Nephron (organoid): ENCODE measurements around the gene FBXL14.

Experiments
- H3K27ac Mint-ChIP-seq, 3 experiments: 2 replicates each; pipeline ENCODE4 v1.8.0; 2020; ENCODE audit warnings: mixed read lengths in 3 of 3, mild to moderate bottlenecking in 2 of 3, moderate library complexity in 1 of 3
- H3K27me3 Mint-ChIP-seq: 2 replicates; pipeline ENCODE4 v1.8.0; 2021; ENCODE audit warnings: low read depth, mild to moderate bottlenecking, moderate library complexity, mixed read lengths
- H3K36me3 Mint-ChIP-seq: 2 replicates; pipeline ENCODE4 v1.8.0; 2020; ENCODE audit warnings: low read depth, mixed read lengths
- H3K4me1 Mint-ChIP-seq: 2 replicates; pipeline ENCODE4 v1.8.0; 2020; ENCODE audit warnings: mixed read lengths
- H3K4me3 Mint-ChIP-seq, 3 experiments: 2 replicates each; pipeline ENCODE4 v1.8.0; 2020; ENCODE audit warnings: mild to moderate bottlenecking in 3 of 3, mixed read lengths in 3 of 3, moderate library complexity in 2 of 3
- H3K9me3 Mint-ChIP-seq: 2 replicates; pipeline ENCODE4 v1.8.0; 2020; ENCODE audit warnings: mixed read lengths
- CTCF ChIP-seq, 3 experiments: fragments of 200-600 bp; sonication (generic); IDR thresholded peaks; one replicate each; pipeline ENCODE4 v1.5.0; 2021; ENCODE audit warnings: antibody characterized with exemption in 3 of 3; ENCODE audit not compliant: unreplicated experiment in 3 of 3

The FBXL14 gene

DNA sequence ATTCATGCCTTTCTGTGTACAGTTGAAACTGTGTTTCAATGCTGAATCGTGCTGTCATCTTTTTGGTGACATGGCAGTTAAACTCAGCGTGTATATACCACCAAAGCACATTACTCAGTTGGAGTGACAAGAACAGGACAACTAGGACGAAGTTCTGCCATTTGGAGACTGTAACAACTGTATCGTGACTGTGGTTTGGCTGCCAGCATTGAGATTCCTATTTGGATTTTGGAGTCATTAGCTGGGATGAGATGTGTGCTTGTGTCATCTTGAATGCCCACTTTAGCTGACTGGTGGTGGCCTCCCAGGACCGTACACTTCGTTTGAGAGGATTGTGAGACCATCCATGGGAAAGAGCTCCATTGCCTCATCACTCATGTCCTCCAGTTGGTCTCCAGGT is 42.9 kb downstream of the FBXL14 start:
- H3K4me1 Mint-ChIP-seq, result peaks cover 24% of the 10 kb centered on the region
- peaks cover 10% of the 10 kb centered on the region for H3K27me3 Mint-ChIP-seq
- no peak overlapping the region for H3K4me3 Mint-ChIP-seq
- no peak overlapping the region for H3K27ac Mint-ChIP-seq
- peaks cover 15% of the 10 kb centered on the region for H3K9me3 Mint-ChIP-seq
- peaks cover 13% of the 10 kb centered on the region for H3K36me3 Mint-ChIP-seq
- no peak for TF ChIP-seq CTCF (IDR thresholded peaks at IDR 0.05; ENCODE audit: unreplicated experiment in 3 of 3)

DNA sequence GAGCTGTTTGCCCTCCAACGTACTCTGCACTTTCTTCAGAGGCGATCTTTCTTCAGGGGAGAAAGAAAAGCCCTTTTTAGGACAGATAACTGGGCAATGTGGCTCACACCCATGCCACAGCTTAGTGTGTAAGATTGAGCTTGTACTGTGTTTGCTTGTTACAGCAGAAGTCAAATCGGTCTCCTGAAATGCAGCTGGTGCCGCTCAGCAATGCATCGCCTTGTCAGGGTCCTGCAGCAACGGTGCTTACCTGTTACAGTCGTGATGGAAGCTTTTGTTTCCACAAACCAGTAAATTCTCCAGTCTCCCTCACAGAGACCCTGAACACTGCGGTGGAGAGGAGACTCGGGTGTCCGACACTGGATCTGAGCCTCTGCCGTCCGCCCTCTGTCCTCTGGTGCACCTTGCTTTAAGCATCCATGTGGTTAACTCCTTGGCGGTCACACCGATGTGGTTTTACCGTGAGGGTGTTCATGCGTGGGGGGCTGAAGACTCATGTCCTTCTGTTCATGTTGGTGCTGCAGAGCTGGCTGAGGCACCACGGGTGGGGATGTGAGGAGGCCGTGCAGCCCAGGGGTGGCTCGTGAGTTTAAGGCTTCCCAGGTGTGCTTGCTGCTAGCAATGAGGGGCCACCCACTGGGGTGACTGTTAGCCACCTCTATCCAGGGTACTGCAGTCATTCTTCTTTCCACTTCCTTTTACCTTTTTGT is 47.3 kb downstream of the FBXL14 start:
- H3K36me3 Mint-ChIP-seq, result peaks cover 26% of the 10 kb centered on the region
- no peak for TF ChIP-seq CTCF (IDR thresholded peaks at IDR 0.05; ENCODE audit: unreplicated experiment in 3 of 3)
- no peak overlapping the region for H3K27ac Mint-ChIP-seq
- H3K4me1 Mint-ChIP-seq, result peaks cover 6% of the 10 kb centered on the region
- no peak overlapping the region for H3K4me3 Mint-ChIP-seq
- peaks cover 11% of the 10 kb centered on the region for H3K27me3 Mint-ChIP-seq
- peaks cover 25% of the 10 kb centered on the region for H3K9me3 Mint-ChIP-seq

- peaks cover 12% of the 10 kb centered on the region for H3K27me3 Mint-ChIP-seq
- no peak overlapping the region for H3K4me3 Mint-ChIP-seq
- no peak overlapping the region for H3K27ac Mint-ChIP-seq
- peaks cover 18% of the 10 kb centered on the region for H3K9me3 Mint-ChIP-seq
- peak in 1 of 3 experiments; percentile 6 for TF ChIP-seq CTCF (IDR thresholded peaks at IDR 0.05; ENCODE audit: unreplicated experiment in 3 of 3)
- H3K36me3 Mint-ChIP-seq, result peaks cover 22% of the 10 kb centered on the region
- H3K4me1 Mint-ChIP-seq, result no peaks in the 10 kb centered on the region
These were observed 49.2 kb downstream of the FBXL14 start for GRCh38 chr12:1544996-1545700.

GRCh38 chr12:1542599-1542998 is 51.8 kb downstream of the FBXL14 start:
- Mint-ChIP-seq H3K27ac (no peak overlapping the region), H3K27me3 (peaks cover 34% of the 10 kb centered on the region), H3K36me3 (peaks cover 12% of the 10 kb centered on the region)

DNA sequence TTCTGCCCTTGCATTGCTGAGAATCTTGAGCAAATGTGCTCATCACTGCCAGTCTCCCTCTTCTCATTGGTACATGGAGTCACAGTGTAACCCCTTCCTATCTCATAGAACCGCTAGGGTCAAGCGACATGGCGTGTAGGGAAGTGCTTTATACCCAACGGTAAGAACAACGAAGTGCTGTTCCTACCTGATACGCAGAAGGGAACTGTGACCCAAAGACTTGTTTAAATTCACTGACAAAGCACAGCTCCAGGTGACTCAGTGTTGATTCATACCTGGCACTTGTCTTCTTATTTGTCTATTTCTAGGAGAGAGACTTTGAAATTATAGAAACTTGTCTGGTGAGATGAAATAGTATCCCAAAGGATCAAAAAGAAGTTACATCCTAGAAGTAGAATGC is 53.7 kb downstream of the FBXL14 start:
- Mint-ChIP-seq H3K4me1 (peaks cover 12% of the 10 kb centered on the region), H3K27ac (no peak overlapping the region), H3K36me3 (peaks cover 9% of the 10 kb centered on the region), H3K27me3 (peaks cover 42% of the 10 kb centered on the region), H3K4me3 (no peak overlapping the region), H3K9me3 (peaks cover 10% of the 10 kb centered on the region)
- TF ChIP-seq CTCF (IDR thresholded peaks at IDR 0.05; ENCODE audit: unreplicated experiment in 3 of 3), result no peak

More at GRCh38 chr12:1542599-1542998, 51.8 kb downstream of the FBXL14 start:
- no peak for TF ChIP-seq CTCF (IDR thresholded peaks at IDR 0.05; ENCODE audit: unreplicated experiment in 3 of 3)
- Mint-ChIP-seq H3K4me3 (no peak overlapping the region), H3K4me1 (peaks cover 9% of the 10 kb centered on the region), H3K9me3 (peaks cover 10% of the 10 kb centered on the region)
